ENCODE measurements around the gene PLCG2. TPM values are rescaled to one million over a fixed set of nuclear protein-coding genes. Genes with fewer than 3 reads are reported as not detected.

The PLCG2 gene
- total and polyA plus RNA-seq, 2 of the 8 experiments (the other 6 are each of a cell fraction or from before 2014, with no cell fraction given), result 6.1 to 6.9 TPM

- H3K23me2 ChIP-seq (ENCODE audit: low read depth, low read length), result no peaks in the 10 kb centered on the region
- H3K4ac ChIP-seq (replicated peaks; ENCODE audit: insufficient read length, low read depth, low read length), result no peak overlapping the region
- no peak overlapping the region for H2BK20ac ChIP-seq (ENCODE audit: low read length)
- H3K27ac ChIP-seq (ENCODE audit: low read depth, low read length), result no peak overlapping the region
- H2BK120ac ChIP-seq (replicated peaks; ENCODE audit: low read depth, low read length), result no peak overlapping the region
- H3K27me3 ChIP-seq (replicated peaks in 1 of 4; ENCODE audit: control insufficient read depth in 3 of 4, extremely low read depth in 1 of 4, insufficient read depth in 3 of 4, low read length in 3 of 4), result no peaks in the 10 kb centered on the region
- H2AFZ ChIP-seq (ENCODE audit: low read length), result no peak overlapping the region
- H3K4me2 ChIP-seq (ENCODE audit: insufficient read depth in 1 of 2, low read depth in 2 of 2, low read length in 2 of 2), result no peak overlapping the region
- H3K4me3 ChIP-seq (ENCODE audit: extremely low read depth in 1 of 4, insufficient read depth in 2 of 4, low read depth in 3 of 4, low read length in 4 of 4), result no peak overlapping the region
- no peak overlapping the region for H3K9ac ChIP-seq (replicated peaks in 1 of 4; ENCODE audit: extremely low read depth in 1 of 4, low read depth in 3 of 4, low read length in 3 of 4)
- no peak overlapping the region for H2AK5ac ChIP-seq (ENCODE audit: low read depth, low read length)
- no peaks in the 10 kb centered on the region for H3K36me3 ChIP-seq (ENCODE audit: control insufficient read depth in 2 of 4, insufficient read depth in 4 of 4, low read length in 3 of 4)
- H2BK5ac ChIP-seq (ENCODE audit: low read depth, low read length), result no peak overlapping the region
- H3K56ac ChIP-seq (replicated peaks; ENCODE audit: insufficient read length, low read depth, low read length), result no peak overlapping the region
- ChIA-PET POLR2A (ENCODE audit: partially characterized antibody) (interaction anchor here (0.6 kb wide), 1 partner anchor 96 kb away, joined by 3 read pairs; no protein-coding TSS in a partner anchor), CTCF (ENCODE audit: partially characterized antibody) (interaction anchor here (1.1 to 12.3 kb wide), 11 partner anchors 8 to 347 kb away, joined by 3 to 138 read pairs (median 5); no protein-coding TSS in a partner anchor)
- H3K18ac ChIP-seq (ENCODE audit: extremely low read depth, low read length), result no peak overlapping the region
- peaks cover 0 to 3% (median 1%) of the 10 kb centered on the region in 4 experiments; a peak in 3 of 7 replicates for H3K4me1 ChIP-seq (replicated peaks in 1 of 4; ENCODE audit: control insufficient read depth in 3 of 4, insufficient read depth in 4 of 4, low read length in 3 of 4)
- H3K14ac ChIP-seq (ENCODE audit: insufficient read length), result no peak overlapping the region
- H3K79me1 ChIP-seq (ENCODE audit: low read depth, low read length), result no peaks in the 10 kb centered on the region
- FAIRE-seq (no peak), DNase-seq (ENCODE audit: low read depth in 1 of 2, low spot score in 2 of 2) (no peak)
- no peaks in the 10 kb centered on the region for H4K20me1 ChIP-seq (replicated peaks in 1 of 2; ENCODE audit: control insufficient read depth in 1 of 2, insufficient read depth in 2 of 2, low read length in 2 of 2)
- no peak overlapping the region for H4K5ac ChIP-seq (ENCODE audit: insufficient read length, low read depth, low read length)
- no peak overlapping the region for H2BK12ac ChIP-seq (ENCODE audit: low read depth, low read length)
- 96% methylated on average over 12 of the region's 12 CpGs; no CpG with 5 or more reads in 1 of the 2 experiments for WGBS, 2 experiments (ENCODE audit: extremely low coverage in 1 of 2, insufficient coverage in 1 of 2, insufficient read length in 1 of 2, insufficient replicate concordance in 2 of 2, low coverage in 1 of 2, low lambda C conversion rate in 2 of 2, missing lambda C conversion rate in 1 of 2)
- H4K91ac ChIP-seq (replicated peaks; ENCODE audit: insufficient read length, low read length), result no peak overlapping the region
- H3K79me2 ChIP-seq (ENCODE audit: control insufficient read depth in 1 of 2, insufficient read depth in 2 of 2, low read length in 2 of 2), result no peaks in the 10 kb centered on the region
- no peak overlapping the region for H4K8ac ChIP-seq (ENCODE audit: extremely low read depth, insufficient read depth, low read length)
- no peaks in the 10 kb centered on the region for H3K9me3 ChIP-seq (ENCODE audit: insufficient read depth in 2 of 2, low read depth in 1 of 2, low read length in 1 of 2)
- no peak overlapping the region for H3K23ac ChIP-seq (ENCODE audit: insufficient read length)
- H2BK15ac ChIP-seq (ENCODE audit: low read length), result no peak overlapping the region
- no peak for TF ChIP-seq TAF1 (IDR thresholded peaks at IDR 0.05; ENCODE audit: low read depth, low read length)
- TF ChIP-seq CTBP2 (IDR thresholded peaks at IDR 0.05; ENCODE audit: borderline replicate concordance, insufficient read depth, insufficient read length, low read length), result no peak
- TF ChIP-seq SIRT6 (IDR thresholded peaks at IDR 0.05; ENCODE audit: low read length), result no peak
- TF ChIP-seq CTCF (IDR thresholded peaks at IDR 0.05; ENCODE audit: control extremely low read depth in 1 of 3, insufficient read depth in 1 of 3, low read depth in 1 of 3, low read length in 3 of 3), result no peak
- TF ChIP-seq CREB1 (IDR thresholded peaks at IDR 0.05), result no peak
- no peak for TF ChIP-seq CEBPB (IDR thresholded peaks at IDR 0.05; ENCODE audit: low read depth, low read length)
- no peak for TF ChIP-seq JUND (IDR thresholded peaks at IDR 0.05; ENCODE audit: low read length)
- no peak for TF ChIP-seq TAF7 (optimal IDR thresholded peaks at IDR 0.05; ENCODE audit: borderline replicate concordance, low read depth, low read length)
- TF ChIP-seq JUN (IDR thresholded peaks at IDR 0.05; ENCODE audit: low read depth, low read length), result no peak
- TF ChIP-seq YY1 (IDR thresholded peaks at IDR 0.05; ENCODE audit: low read depth, low read length), result no peak
- no peak for TF ChIP-seq GABPA (IDR thresholded peaks at IDR 0.05; ENCODE audit: borderline replicate concordance, insufficient read depth, low read length)
- no peak for TF ChIP-seq TCF12 (IDR thresholded peaks at IDR 0.05; ENCODE audit: low read depth, low read length)
- TF ChIP-seq CHD1 (IDR thresholded peaks at IDR 0.05; ENCODE audit: low read depth, low read length), result no peak
These were observed 115.5 kb downstream of the PLCG2 start for GRCh38 chr16:81894592-81894991.
